Stimulated activated CD8-positive, alpha-beta memory T cell treated with anti-CD3 and anti-CD28 coated beads, Interleukin-12 subunit alpha, Interleukin-12 subunit beta, amount 100 ng/mL, for 24 hours (primary cell): ENCODE measurements around the gene SKA2.
"Not testable (repeated sequence)": the region's sequence is repeated elsewhere in the genome, so short reads cannot be mapped to it uniquely, and the experiment has no call there.

Experiments
- DNase-seq: peaks from one replicate; pipeline ENCODE4 v3.0.0-alpha.2; 2020; ENCODE audit errors: extremely low read depth

The SKA2 gene

DNA sequence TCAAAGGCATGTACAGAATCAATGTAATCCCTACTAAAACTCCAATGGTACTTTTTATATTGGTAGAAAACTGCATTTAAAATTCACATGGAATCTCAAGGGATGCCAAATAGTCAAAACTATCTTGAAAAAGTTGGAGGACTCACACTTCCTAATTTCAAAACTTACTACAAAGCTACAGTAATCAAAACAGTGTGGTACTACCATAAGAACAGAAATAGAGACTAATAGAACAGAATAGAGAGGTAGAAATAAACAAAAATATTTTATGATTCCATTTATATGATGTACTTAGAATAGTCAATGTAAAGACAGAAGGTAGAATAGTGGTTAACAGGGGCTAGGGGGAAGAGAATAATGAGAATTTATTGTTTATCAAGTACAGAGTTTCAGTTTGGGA, 57.1 kb downstream of the SKA2 start:
- no peak for DNase-seq

GRCh38 chr17:59094861-59095530, 60.0 kb downstream of the SKA2 start:
- DNase-seq, result no peak

GRCh38 chr17:59093702-59094231, 61.2 kb downstream of the SKA2 start:
- DNase-seq, result no peak

DNA sequence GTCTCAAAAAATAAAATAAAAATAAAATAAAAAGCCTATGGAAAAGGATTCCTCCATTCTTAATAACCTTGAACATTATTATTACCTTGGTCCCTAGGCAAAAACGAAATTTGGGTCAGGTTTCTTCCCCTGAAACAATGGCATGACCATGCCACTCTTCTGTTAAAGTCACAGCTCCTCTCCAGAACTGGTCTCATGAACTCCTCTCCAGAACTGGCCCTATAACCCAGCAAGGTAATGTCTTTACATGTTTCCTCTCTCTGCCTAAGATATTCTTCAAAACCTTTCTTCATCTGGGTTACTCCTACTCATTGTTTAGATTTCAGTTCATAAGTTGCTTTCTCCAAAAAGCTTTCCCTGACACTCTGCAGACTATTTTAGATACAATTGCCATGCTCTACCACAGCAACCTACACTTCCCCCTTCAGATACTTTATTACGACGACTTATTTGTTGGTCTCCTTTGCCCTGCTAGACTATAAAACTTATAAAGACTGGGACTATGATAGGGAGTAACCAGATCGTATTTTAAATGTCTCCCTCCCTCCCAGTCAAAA, 61.8 kb downstream of the SKA2 start:
- DNase-seq, result no peak

DNA sequence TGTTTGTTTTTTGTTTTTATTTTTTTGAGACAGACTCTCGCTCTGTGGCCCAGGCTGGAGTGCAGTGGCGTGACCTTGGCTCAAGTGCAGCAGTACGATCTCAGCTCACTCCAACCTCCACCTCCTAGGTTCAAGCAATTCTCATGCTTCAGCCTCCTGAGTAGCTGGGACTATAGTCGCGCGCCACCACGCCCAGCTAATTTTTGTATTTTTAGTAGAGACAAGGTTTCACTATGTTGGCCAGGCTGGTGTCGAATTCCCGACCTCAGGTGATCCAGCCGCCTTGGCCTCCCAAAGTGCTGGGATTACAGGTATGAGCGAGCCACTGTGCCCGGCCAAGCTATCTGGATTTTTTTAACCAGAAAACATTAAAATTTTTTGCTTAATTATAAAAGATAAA, 64.4 kb downstream of the SKA2 start:
- DNase-seq, result not testable (repeated sequence)

- no peak for DNase-seq
Measured at GRCh38 chr17:59084154-59084553, 70.8 kb downstream of the SKA2 start.

GRCh38 chr17:59074494-59074893, 80.5 kb downstream of the SKA2 start:
- no peak for DNase-seq

DNA sequence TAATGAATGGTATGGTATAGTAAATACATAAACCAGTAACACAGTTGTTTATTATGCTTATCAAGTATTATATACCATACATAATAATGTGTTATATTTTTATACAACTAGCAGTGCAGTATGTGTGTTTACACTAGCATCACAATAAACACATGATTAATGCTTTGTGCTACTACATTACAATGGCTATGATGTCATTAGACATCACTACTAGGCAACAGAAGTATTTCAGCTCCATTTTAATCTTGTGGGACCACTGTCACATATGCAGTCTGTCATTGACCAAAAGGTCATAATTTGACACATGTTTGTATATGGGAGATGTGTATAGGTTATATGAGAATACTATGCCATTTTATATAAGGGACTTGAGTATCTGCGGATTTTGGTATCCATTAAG, 81.0 kb downstream of the SKA2 start:
- no peak for DNase-seq

GRCh38 chr17:59069856-59070255, 85.1 kb downstream of the SKA2 start:
- DNase-seq, result no peak

DNA sequence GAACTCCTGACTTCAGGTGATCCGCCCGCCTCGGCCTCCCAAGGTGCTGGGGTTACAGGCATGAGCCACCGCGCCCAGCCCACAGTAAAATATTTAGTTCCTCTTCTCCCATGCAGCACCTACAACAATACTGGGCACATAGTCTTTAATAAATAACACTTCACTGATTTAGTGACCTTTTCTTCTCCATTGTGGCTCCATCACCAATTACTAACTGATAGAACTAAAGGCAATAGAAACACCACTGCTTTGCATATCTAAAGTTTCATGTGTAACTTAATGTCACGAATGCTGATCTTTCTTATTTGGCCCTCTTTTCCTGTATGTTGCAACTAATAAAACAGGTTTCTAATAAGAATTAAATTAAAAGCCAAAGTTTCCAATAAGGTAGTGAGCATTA, 87.2 kb downstream of the SKA2 start:
- DNase-seq, result no peak

DNA sequence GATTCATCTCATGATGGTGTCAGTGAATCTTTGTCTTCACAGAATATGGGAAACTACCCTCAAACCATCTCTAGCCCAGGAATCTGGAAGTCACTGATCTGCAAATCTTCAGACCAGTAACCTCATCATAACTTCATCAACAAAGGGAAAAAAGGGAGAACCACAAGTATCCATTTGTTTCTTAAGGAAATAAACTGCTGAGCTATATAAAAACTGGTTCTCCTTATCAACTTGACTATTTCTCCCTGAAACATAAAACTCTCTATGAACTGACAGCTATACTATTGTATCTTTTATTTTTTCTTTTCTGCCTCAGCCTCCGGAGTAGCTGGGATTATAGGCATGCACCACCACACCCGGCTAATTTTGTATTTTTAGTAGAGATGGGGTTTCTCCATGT, 87.6 kb downstream of the SKA2 start:
- DNase-seq, result no peak

- no peak for DNase-seq
Measured at GRCh38 chr17:59062509-59062908, 92.5 kb downstream of the SKA2 start.
